Endothelial cell (in vitro differentiated cells): ENCODE data around the gene ANG. TPM values are rescaled to one million over a fixed set of nuclear protein-coding genes. Genes with fewer than 3 reads are reported as not detected.

Experiments
- DNase-seq: peaks from one replicate; pipeline ENCODE4 v3.0.0; 2021; ENCODE audit warnings: low spot score
- H3K27ac Mint-ChIP-seq: one replicate; pipeline ENCODE4 v1.8.0; 2021; ENCODE audit warnings: mixed read lengths, inconsistent platforms; ENCODE audit not compliant: unreplicated experiment
- H3K27me3 Mint-ChIP-seq: one replicate; pipeline ENCODE4 v1.8.0; 2021; ENCODE audit warnings: mild to moderate bottlenecking, moderate library complexity, mixed read lengths, inconsistent platforms; ENCODE audit not compliant: unreplicated experiment
- H3K36me3 Mint-ChIP-seq: one replicate; pipeline ENCODE4 v1.8.0; 2021; ENCODE audit warnings: mild to moderate bottlenecking, low read depth, mixed read lengths, inconsistent platforms; ENCODE audit not compliant: unreplicated experiment
- H3K4me1 Mint-ChIP-seq: one replicate; pipeline ENCODE4 v1.8.0; 2021; ENCODE audit warnings: mild to moderate bottlenecking, mixed read lengths, inconsistent platforms; ENCODE audit not compliant: unreplicated experiment
- H3K4me3 Mint-ChIP-seq: one replicate; pipeline ENCODE4 v1.8.0; 2021; ENCODE audit warnings: mild to moderate bottlenecking, mixed read lengths, inconsistent platforms; ENCODE audit not compliant: unreplicated experiment
- H3K9me3 Mint-ChIP-seq: one replicate; pipeline ENCODE4 v1.8.0; 2021; ENCODE audit warnings: mixed read lengths, inconsistent platforms; ENCODE audit not compliant: unreplicated experiment
- CTCF ChIP-seq: fragments of 200-600 bp; sonication (generic); IDR thresholded peaks from one replicate; pipeline ENCODE4 v1.5.0; 2021; ENCODE audit warnings: antibody characterized with exemption; ENCODE audit not compliant: unreplicated experiment
- total RNA-seq: library from RNA; stranded (reverse); fragmentation: NEBNext Ultra II Directional; extraction: Animal tissue kit (Norgen Biotek cat#: 25700); gene quantifications from one replicate; pipeline ENCODE4 v1.2.1, GENCODE V29; 2021; ENCODE audit not compliant: unreplicated experiment

Gene ANG
- total RNA-seq, 1 donor from 2014 or later = 6.5 TPM

- DNase-seq = peak; percentile 62
- TF ChIP-seq CTCF = peak; percentile 73
- Mint-ChIP-seq H3K4me3 (no peak overlapping the region), H3K27ac (peak overlapping the region; percentile 72), H3K4me1 (peaks cover under 1% of the 10 kb centered on the region), H3K9me3 (no peaks in the 10 kb centered on the region), H3K27me3 (no peaks in the 10 kb centered on the region), H3K36me3 (no peaks in the 10 kb centered on the region)
These were observed 2.5 kb downstream of the ANG start for GRCh38 chr14:20690848-20691640.

DNA sequence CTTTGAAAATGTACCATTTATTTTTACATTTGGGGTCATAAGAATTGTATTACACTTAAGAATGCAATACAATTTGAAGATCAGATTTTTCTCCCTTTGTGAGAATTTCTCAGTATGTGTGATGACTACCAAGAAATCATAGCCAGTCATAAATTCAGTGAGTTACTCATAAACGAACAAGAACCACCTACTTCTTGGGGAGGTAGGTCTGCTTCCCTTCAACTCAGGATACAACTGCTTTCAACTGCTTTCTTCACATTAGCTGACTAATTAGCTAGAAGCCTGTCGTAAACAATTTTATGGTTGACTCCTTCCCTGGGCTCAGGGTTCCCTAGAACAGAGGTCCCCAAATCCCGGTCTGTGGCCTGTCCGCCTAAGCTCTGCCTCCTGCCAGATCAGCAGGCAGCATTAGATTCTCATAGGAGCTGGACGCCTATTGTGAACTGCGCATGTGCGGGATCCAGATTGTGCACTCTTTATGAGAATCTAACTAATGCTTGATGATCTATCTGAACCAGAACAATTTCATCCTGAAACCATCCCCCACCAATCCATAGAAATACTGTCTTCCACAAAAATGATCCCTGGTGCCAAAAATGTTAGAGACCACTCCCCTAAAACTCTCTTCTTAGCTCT is 3.7 kb downstream of the ANG start:
- Mint-ChIP-seq H3K4me1 (peaks cover 10% of the 10 kb centered on the region), H3K27me3 (no peaks in the 10 kb centered on the region), H3K4me3 (no peak overlapping the region), H3K9me3 (no peaks in the 10 kb centered on the region), H3K36me3 (no peaks in the 10 kb centered on the region), H3K27ac (no peak overlapping the region)
- DNase-seq = no peak
- no peak for TF ChIP-seq CTCF

- no peak for DNase-seq
- Mint-ChIP-seq H3K4me1 (peaks cover 21% of the 10 kb centered on the region), H3K27me3 (no peaks in the 10 kb centered on the region), H3K9me3 (no peaks in the 10 kb centered on the region), H3K27ac (peak overlapping the region; percentile 54), H3K4me3 (no peak overlapping the region), H3K36me3 (no peaks in the 10 kb centered on the region)
- TF ChIP-seq CTCF = no peak
These were observed 8.2 kb downstream of the ANG start for GRCh38 chr14:20696764-20697163.

DNA sequence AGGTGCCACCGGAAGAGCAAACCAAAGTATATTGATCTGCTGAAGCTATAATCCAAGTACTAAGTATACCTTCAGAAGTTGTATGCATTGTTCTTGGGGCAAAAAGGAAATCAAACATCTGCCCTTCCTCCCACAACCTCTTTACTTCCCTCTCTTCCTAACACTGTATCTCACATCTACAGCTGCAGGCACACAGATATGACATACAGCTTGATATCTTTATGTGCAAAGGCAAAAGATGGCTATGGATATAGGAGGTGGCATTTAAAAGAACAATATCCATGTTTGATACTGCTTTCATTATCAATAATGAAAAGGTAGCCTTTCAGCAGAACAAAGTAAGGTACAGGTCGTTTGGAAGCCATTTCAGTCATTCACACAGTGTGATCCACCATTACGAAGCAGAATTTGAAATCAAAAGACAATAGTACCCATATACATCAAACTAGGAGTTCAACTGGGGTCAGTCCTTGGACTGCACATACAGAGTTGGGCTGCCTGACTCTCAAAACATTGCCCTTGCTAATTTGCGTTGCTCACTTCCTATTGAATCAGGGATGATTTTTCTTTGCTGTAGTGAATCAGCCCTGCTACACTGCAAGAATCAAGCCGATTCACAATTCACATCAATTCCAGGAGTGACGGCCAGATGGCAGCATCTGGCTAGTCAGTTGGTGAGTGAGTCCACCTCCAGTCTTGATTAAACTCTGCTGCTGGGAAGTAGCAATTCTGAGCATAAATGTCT is 8.9 kb downstream of the ANG start:
- peak; percentile 74 for DNase-seq
- Mint-ChIP-seq H3K4me1 (peaks cover 21% of the 10 kb centered on the region), H3K27ac (no peak overlapping the region), H3K9me3 (no peaks in the 10 kb centered on the region), H3K36me3 (no peaks in the 10 kb centered on the region), H3K27me3 (no peaks in the 10 kb centered on the region), H3K4me3 (no peak overlapping the region)
- peak; percentile 80 for TF ChIP-seq CTCF
